Upper lobe of left lung (tissue), 4 donors: ENCODE data around the gene CREBRF.
"Not testable (repeated sequence)": the region's sequence is repeated elsewhere in the genome, so short reads cannot be mapped to it uniquely, and the experiment has no call there.

Experiments used
- EP300 ChIP-seq, 4 donors: sonication (generic); formaldehyde crosslinking; IDR thresholded peaks; one replicate each; pipeline ENCODE4 v1.5.1; 2017; ENCODE audit warnings: antibody characterized with exemption in 4 of 4, control low read depth in 2 of 4
- POLR2A ChIP-seq, 4 donors: fragments of 450-650 bp; IDR thresholded peaks; one replicate each; pipeline ENCODE4 v1.5.1; 2016 to 2017; ENCODE audit warnings: antibody characterized with exemption in 4 of 4, mild to moderate bottlenecking in 2 of 4
- POLR2AphosphoS5 ChIP-seq, 2 donors: sonication (generic); formaldehyde crosslinking; IDR thresholded peaks; one replicate each; pipeline ENCODE4 v1.5.1; 2017; ENCODE audit warnings: antibody characterized with exemption in 2 of 2
- TF ChIP-seq, protein P1 (sequence below), 6 experiments: fragments of 450-650 bp in 4 of 6; fragments of 200-600 bp in 2 of 6; sonication (generic) in 2 of 6; IDR thresholded peaks; one replicate each; pipeline ENCODE4 v1.5.1; 2016 to 2019; ENCODE audit warnings: antibody characterized with exemption in 6 of 6

DNA sequence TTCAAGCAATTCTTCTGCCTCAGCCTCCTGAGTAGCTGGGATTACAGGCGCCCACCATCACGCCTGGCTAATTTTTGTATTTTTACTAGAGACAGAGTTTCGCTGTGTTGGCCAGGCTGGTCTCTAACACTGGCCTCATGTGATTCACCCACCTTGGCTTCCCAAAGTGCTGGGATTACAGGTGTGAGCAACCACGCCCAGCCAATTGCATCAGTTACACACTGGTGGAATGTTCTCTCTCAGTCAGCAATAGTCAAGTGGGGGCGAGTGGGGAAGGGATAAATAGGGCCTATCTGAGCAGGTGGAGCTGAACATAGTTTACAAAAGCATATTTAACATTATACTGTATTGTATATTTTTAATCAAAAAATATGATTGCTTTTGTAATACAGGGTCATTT lies 98.5 kb downstream of the CREBRF start:
- TF ChIP-seq POLR2A, POLR2AphosphoS5, EP300 (IDR thresholded peaks at IDR 0.05): not testable (repeated sequence)
- TF ChIP-seq, protein P1, sequence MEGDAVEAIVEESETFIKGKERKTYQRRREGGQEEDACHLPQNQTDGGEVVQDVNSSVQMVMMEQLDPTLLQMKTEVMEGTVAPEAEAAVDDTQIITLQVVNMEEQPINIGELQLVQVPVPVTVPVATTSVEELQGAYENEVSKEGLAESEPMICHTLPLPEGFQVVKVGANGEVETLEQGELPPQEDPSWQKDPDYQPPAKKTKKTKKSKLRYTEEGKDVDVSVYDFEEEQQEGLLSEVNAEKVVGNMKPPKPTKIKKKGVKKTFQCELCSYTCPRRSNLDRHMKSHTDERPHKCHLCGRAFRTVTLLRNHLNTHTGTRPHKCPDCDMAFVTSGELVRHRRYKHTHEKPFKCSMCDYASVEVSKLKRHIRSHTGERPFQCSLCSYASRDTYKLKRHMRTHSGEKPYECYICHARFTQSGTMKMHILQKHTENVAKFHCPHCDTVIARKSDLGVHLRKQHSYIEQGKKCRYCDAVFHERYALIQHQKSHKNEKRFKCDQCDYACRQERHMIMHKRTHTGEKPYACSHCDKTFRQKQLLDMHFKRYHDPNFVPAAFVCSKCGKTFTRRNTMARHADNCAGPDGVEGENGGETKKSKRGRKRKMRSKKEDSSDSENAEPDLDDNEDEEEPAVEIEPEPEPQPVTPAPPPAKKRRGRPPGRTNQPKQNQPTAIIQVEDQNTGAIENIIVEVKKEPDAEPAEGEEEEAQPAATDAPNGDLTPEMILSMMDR (IDR thresholded peaks at IDR 0.05), result not testable (repeated sequence)
